Stimulated activated CD4-positive, alpha-beta T cell treated with anti-CD3 and anti-CD28 coated beads, Interleukin-1b, Interleukin-23, amount 100 ng/mL, for 48 hours (primary cell): Measurements from ENCODE around the gene CDA.
A peak's percentile ranks its signal among the peaks of the same experiment; 100 is the strongest.

ENCODE experiments used
- DNase-seq: peaks from one replicate; pipeline ENCODE4 v3.0.0-alpha.2; 2020

CDA gene

GRCh38 chr1:20618550-20618949 lies 29.7 kb downstream of the CDA start:
- DNase-seq, result no peak

- DNase-seq, result no peak
Observed at GRCh38 chr1:20619999-20620398, 31.1 kb downstream of the CDA start.

GRCh38 chr1:20621012-20621411 lies 32.1 kb downstream of the CDA start:
- DNase-seq, result no peak

GRCh38 chr1:20624709-20625108 lies 35.8 kb downstream of the CDA start:
- no peak for DNase-seq

GRCh38 chr1:20625176-20626097 lies 36.5 kb downstream of the CDA start:
- no peak for DNase-seq

DNA sequence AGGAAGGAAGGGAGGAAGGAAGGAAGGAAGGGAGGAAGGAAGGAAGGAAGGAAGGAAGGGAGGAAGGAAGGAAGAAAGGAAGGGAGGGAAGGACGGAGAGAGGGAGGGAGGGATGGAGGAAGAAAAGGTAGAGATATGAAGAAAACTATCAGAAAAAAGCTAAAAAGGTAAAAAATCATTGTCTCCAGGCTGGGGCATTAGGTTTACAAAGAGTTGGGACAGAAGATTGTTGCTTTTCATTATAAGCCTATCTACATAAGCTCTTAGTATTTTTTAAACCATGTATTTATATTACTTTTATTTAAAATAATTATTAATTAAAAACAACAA lies 37.2 kb downstream of the CDA start:
- DNase-seq, result no peak

- DNase-seq, result no peak
Observed at GRCh38 chr1:20626524-20626923, 37.6 kb downstream of the CDA start.

DNA sequence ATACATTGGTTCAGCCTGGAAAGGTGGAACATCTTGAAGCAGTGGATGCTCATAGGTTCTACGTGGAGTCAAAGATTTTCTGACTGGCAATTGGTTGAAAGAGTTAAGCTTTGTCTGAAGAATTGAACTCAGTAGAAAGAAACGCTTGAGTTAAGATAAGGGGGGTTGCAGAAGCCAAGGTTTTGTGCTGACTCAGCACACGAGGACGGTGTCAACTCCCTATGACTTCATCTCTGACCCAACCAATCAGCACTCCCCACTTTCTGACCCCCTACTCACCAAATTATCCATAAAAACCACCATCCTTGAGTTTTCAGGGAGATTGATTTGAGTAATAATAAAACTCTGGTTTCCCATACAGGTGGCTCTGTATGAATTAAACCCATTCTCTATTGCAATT lies 41.8 kb downstream of the CDA start:
- DNase-seq, result no peak

DNA sequence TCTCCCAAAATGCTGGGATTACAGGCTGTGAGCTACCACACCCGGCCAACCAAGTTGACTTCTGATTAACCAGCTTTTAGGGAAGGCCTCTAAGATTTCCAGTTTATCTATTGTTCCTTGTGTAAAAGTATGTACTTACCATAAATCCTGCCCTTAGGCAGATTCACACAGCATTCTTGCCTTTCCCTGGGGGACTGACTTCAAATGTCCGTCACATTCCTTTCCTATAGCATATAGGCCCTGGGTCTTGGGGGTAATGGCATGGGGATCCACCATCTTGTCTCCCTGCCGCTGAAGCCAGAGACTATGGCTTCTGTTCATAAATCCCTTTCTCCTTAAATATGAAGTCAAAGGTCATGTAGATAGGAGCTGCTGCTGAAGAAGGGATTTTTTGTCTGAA lies 43.5 kb downstream of the CDA start:
- DNase-seq, result no peak

DNA sequence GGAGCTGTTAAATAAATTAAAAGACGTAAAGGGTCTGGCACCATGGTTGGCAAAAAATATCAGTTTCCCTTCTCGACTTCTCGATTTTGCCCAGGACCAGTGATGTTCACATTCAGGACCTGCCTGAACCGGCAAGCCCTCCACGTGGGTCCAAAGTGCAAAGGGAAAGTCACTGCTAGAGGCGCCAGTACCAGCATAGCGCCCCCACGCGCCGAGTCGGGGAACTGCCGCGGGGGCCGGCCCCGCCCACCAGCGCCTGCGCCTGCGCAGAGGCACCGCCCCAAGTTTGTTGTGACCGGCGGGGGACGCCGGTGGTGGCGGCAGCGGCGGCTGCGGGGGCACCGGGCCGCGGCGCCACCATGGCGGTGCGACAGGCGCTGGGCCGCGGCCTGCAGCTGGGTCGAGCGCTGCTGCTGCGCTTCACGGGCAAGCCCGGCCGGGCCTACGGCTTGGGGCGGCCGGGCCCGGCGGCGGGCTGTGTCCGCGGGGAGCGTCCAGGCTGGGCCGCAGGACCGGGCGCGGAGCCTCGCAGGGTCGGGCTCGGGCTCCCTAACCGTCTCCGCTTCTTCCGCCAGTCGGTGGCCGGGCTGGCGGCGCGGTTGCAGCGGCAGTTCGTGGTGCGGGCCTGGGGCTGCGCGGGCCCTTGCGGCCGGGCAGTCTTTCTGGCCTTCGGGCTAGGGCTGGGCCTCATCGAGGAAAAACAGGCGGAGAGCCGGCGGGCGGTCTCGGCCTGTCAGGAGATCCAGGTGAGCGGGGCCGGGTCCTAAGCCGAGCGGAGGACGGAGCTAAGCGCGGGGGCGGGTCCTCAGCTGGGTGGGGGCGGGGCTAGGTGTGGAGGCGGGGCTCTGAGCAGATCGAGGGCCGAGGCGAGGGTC lies 44.5 kb downstream of the CDA start, which contains the start of gene PINK1:
Gene PINK1, plus strand, starts transcription at position 269 of the 875 bp plus-strand sequence. Its CDS starts 91 bp downstream, at position 360.
- DNase-seq, result peak; percentile 85

- DNase-seq, result no peak
Observed at GRCh38 chr1:20634065-20634593, 45.2 kb downstream of the CDA start.

- DNase-seq, result no peak
Observed at GRCh38 chr1:20634594-20635084, 45.7 kb downstream of the CDA start.

- DNase-seq, result no peak
Observed at GRCh38 chr1:20636785-20637347, 48.0 kb downstream of the CDA start.

DNA sequence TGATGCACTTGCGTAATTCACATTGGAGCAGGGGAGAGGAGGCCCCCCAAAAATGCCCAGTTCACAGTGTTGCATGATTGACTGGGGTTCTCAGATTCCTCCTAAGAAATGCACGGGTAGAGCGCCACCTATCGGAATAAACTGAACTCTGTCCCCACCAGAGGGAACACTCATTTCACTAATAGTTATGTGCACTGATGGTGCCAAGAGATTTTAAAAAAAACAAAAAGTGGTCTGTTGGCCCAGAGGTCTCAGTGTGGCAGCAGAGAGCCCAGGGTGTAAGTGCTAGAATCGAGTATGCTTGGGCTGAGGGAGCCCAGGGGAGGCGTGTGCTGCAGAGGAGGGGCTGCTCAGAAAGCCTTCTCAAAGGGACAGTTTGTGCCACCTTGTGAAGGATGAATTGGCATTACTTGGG lies 51.3 kb downstream of the CDA start:
- DNase-seq, result peak; percentile 57

DNA sequence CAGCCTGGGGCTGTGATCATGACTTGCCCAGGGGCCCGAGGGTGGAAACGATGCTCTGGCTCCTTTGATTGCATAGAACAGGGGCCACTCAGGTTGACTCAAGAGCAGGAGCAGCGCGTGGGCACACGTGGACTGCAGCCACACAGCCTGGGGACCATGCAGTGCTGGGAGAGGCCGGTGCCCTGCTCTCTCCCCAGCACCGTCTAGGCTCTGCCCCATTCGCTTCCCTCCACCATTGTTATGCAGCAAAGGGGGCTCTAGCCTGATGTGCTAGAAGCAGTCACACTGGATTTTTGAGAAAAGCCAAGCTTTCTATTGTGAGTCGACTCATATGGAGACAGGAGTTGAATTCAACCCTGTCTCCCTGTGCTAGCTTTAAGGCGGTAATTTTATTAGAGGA lies 53.1 kb downstream of the CDA start:
- DNase-seq, result no peak

DNA sequence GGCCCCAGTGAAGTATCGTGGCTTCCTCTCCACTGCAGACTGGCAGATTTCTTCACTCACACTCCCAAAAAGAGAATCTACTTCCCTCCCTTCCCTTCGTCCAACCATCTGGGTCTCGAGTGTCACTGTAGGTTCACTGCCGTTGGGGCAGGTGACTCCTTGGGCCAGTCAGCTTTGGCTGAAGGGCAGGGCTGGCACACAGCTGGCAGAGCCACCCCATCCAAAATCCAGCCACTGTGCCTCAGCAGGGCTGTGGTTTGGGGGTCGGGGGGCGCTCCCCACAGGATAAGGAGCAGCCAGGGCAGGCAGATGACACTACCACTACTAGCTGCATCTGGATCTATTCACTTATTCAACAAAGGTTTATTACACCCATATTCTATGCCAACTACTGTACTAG lies 54.2 kb downstream of the CDA start:
- no peak for DNase-seq

DNA sequence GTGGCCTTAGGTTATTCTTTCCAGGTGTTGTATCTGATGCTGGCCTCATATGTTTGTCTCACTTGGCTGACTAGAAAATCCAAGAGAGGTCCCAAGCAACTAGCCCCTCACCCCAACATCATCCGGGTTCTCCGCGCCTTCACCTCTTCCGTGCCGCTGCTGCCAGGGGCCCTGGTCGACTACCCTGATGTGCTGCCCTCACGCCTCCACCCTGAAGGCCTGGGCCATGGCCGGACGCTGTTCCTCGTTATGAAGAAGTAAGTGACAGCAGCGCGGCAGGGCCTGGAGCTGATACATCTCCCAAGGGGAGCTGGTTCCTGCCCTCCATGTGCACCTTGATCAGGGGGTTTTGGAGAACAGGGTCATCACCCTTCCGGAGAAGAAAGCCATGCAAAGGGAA lies 55.5 kb downstream of the CDA start:
- DNase-seq, result no peak

- no peak for DNase-seq
Observed at GRCh38 chr1:20645414-20645813, 56.5 kb downstream of the CDA start.

- DNase-seq, result no peak
Observed at GRCh38 chr1:20648438-20648837, 59.5 kb downstream of the CDA start.

GRCh38 chr1:20648946-20649345 lies 60.0 kb downstream of the CDA start:
- no peak for DNase-seq

GRCh38 chr1:20652300-20652699 lies 63.4 kb downstream of the CDA start:
- no peak for DNase-seq

GRCh38 chr1:20654104-20654690 lies 65.3 kb downstream of the CDA start:
- no peak for DNase-seq

GRCh38 chr1:20657024-20657423 lies 68.1 kb downstream of the CDA start:
- no peak for DNase-seq
